Type B pancreatic cell (in vitro differentiated cells): Measurements from ENCODE around the gene ZNF831. TPM values are rescaled to one million over a fixed set of nuclear protein-coding genes. Genes with fewer than 3 reads are reported as not detected.

ENCODE experiments used
- DNase-seq: peaks from one replicate; pipeline ENCODE4 v3.0.0; 2021; ENCODE audit warnings: mixed read lengths; ENCODE audit not compliant: unreplicated experiment; ENCODE audit errors: extremely low spot score
- H3K27ac Mint-ChIP-seq: 2 replicates; pipeline ENCODE4 v1.8.0; 2021; ENCODE audit warnings: mild to moderate bottlenecking, mixed read lengths
- H3K27me3 Mint-ChIP-seq: 2 replicates; pipeline ENCODE4 v1.8.0; 2021; ENCODE audit warnings: mixed read lengths
- H3K36me3 Mint-ChIP-seq: 2 replicates; pipeline ENCODE4 v1.8.0; 2021; ENCODE audit warnings: mixed read lengths
- H3K4me1 Mint-ChIP-seq: one replicate; pipeline ENCODE4 v1.8.0; 2021; ENCODE audit warnings: mixed read lengths; ENCODE audit not compliant: unreplicated experiment
- H3K4me3 Mint-ChIP-seq: 2 replicates; pipeline ENCODE4 v1.8.0; 2021; ENCODE audit warnings: mild to moderate bottlenecking, mixed read lengths
- H3K9me3 Mint-ChIP-seq: 2 replicates; pipeline ENCODE4 v1.8.0; 2021; ENCODE audit warnings: mixed read lengths
- CTCF ChIP-seq: fragments of 200-600 bp; sonication (generic); conservative IDR thresholded peaks from 2 replicates; pipeline ENCODE4 v1.5.0; 2021; ENCODE audit warnings: antibody characterized with exemption, mild to moderate bottlenecking
- total RNA-seq: library from RNA; stranded (reverse); gene quantifications from 2 replicates; pipeline ENCODE4 v1.2.1, GENCODE V29; 2021; ENCODE audit warnings: low replicate concordance

ZNF831 gene
- total RNA-seq, 1 donor from 2014 or later = not detected

GRCh38 chr20:59121714-59122565 is 41.7 kb upstream of the ZNF831 start:
- no peaks in the 10 kb centered on the region for H3K36me3 Mint-ChIP-seq
- DNase-seq = no peak
- H3K27ac Mint-ChIP-seq = no peak overlapping the region
- H3K9me3 Mint-ChIP-seq = peaks cover 10% of the 10 kb centered on the region
- H3K4me1 Mint-ChIP-seq = peaks cover 39% of the 10 kb centered on the region
- no peak for TF ChIP-seq CTCF
- H3K27me3 Mint-ChIP-seq = no peaks in the 10 kb centered on the region
- H3K4me3 Mint-ChIP-seq = no peak overlapping the region

- peaks cover 16% of the 10 kb centered on the region for H3K9me3 Mint-ChIP-seq
- DNase-seq = no peak
- no peaks in the 10 kb centered on the region for H3K27me3 Mint-ChIP-seq
- TF ChIP-seq CTCF = no peak
- H3K4me1 Mint-ChIP-seq = peaks cover 39% of the 10 kb centered on the region
- H3K27ac Mint-ChIP-seq = no peak overlapping the region
- no peak overlapping the region for H3K4me3 Mint-ChIP-seq
- H3K36me3 Mint-ChIP-seq = no peaks in the 10 kb centered on the region
Measured at GRCh38 chr20:59122566-59122919, 41.1 kb upstream of the ZNF831 start.

GRCh38 chr20:59123011-59123677 is 40.5 kb upstream of the ZNF831 start:
- Mint-ChIP-seq H3K9me3 (peaks cover 17% of the 10 kb centered on the region), H3K27me3 (no peaks in the 10 kb centered on the region)

GRCh38 chr20:59123678-59124255 is 39.9 kb upstream of the ZNF831 start:
- H3K27ac Mint-ChIP-seq = no peak overlapping the region
- no peak for DNase-seq
- peaks cover 39% of the 10 kb centered on the region for H3K4me1 Mint-ChIP-seq
- no peak overlapping the region for H3K4me3 Mint-ChIP-seq
- no peak for TF ChIP-seq CTCF
- no peaks in the 10 kb centered on the region for H3K36me3 Mint-ChIP-seq
- H3K27me3 Mint-ChIP-seq = no peaks in the 10 kb centered on the region
- H3K9me3 Mint-ChIP-seq = peaks cover 17% of the 10 kb centered on the region

More at GRCh38 chr20:59123011-59123677, 40.5 kb upstream of the ZNF831 start:
- no peak for TF ChIP-seq CTCF
- Mint-ChIP-seq H3K4me3 (no peak overlapping the region), H3K36me3 (no peaks in the 10 kb centered on the region), H3K27ac (no peak overlapping the region), H3K4me1 (peaks cover 39% of the 10 kb centered on the region)
- DNase-seq = no peak

- no peak for TF ChIP-seq CTCF
- Mint-ChIP-seq H3K36me3 (no peaks in the 10 kb centered on the region), H3K27ac (no peak overlapping the region), H3K27me3 (no peaks in the 10 kb centered on the region), H3K4me1 (peaks cover 39% of the 10 kb centered on the region), H3K9me3 (peaks cover 17% of the 10 kb centered on the region), H3K4me3 (no peak overlapping the region)
- DNase-seq = no peak
Measured at GRCh38 chr20:59124296-59125029, 39.2 kb upstream of the ZNF831 start.
